Measurements from ENCODE around the gene TCTN2.

- TF ChIP-seq REST (IDR thresholded peaks at IDR 0.05; ENCODE audit: insufficient read depth in 1 of 2, low read depth in 2 of 2, low read length in 1 of 2) (no peak), POLR2AphosphoS5 (IDR thresholded peaks at IDR 0.05; ENCODE audit: low read depth, low read length) (no peak), SIN3A (IDR thresholded peaks at IDR 0.05; ENCODE audit: borderline replicate concordance, insufficient read depth, low read depth, low read length) (no peak)
- TF ChIP-seq, protein P1, sequence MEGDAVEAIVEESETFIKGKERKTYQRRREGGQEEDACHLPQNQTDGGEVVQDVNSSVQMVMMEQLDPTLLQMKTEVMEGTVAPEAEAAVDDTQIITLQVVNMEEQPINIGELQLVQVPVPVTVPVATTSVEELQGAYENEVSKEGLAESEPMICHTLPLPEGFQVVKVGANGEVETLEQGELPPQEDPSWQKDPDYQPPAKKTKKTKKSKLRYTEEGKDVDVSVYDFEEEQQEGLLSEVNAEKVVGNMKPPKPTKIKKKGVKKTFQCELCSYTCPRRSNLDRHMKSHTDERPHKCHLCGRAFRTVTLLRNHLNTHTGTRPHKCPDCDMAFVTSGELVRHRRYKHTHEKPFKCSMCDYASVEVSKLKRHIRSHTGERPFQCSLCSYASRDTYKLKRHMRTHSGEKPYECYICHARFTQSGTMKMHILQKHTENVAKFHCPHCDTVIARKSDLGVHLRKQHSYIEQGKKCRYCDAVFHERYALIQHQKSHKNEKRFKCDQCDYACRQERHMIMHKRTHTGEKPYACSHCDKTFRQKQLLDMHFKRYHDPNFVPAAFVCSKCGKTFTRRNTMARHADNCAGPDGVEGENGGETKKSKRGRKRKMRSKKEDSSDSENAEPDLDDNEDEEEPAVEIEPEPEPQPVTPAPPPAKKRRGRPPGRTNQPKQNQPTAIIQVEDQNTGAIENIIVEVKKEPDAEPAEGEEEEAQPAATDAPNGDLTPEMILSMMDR (IDR thresholded peaks at IDR 0.05) = no peak
Observed at GRCh38 chr12:123671876-123672275, 963 bp downstream of the TCTN2 start.
